Glutamatergic neuron (in vitro differentiated cells): ENCODE results near the gene CFAP43. TPM values are rescaled to one million over a fixed set of nuclear protein-coding genes. Genes with fewer than 3 reads are reported as not detected.
A peak's percentile ranks its signal among the peaks of the same experiment; 100 is the strongest.

Source experiments
- DNase-seq: peaks from one replicate; pipeline ENCODE4 v3.0.0; 2022
- H3K27ac Mint-ChIP-seq: one replicate; pipeline ENCODE4 v1.8.0; 2020; ENCODE audit warnings: mild to moderate bottlenecking, mixed read lengths, inconsistent platforms; ENCODE audit not compliant: unreplicated experiment
- H3K27me3 Mint-ChIP-seq: one replicate; pipeline ENCODE4 v1.8.0; 2020; ENCODE audit warnings: mild to moderate bottlenecking, moderate library complexity, mixed read lengths, inconsistent platforms; ENCODE audit not compliant: unreplicated experiment
- H3K36me3 Mint-ChIP-seq: one replicate; pipeline ENCODE4 v1.8.0; 2020; ENCODE audit warnings: mild to moderate bottlenecking, mixed read lengths, inconsistent platforms; ENCODE audit not compliant: unreplicated experiment
- H3K4me1 Mint-ChIP-seq: one replicate; pipeline ENCODE4 v1.8.0; 2020; ENCODE audit warnings: mild to moderate bottlenecking, low read depth, mixed read lengths, inconsistent platforms; ENCODE audit not compliant: unreplicated experiment
- H3K4me3 Mint-ChIP-seq: one replicate; pipeline ENCODE4 v1.8.0; 2020; ENCODE audit warnings: mild to moderate bottlenecking, mixed read lengths, inconsistent platforms; ENCODE audit not compliant: unreplicated experiment
- H3K9me3 Mint-ChIP-seq: one replicate; pipeline ENCODE4 v1.8.0; 2020; ENCODE audit warnings: mild to moderate bottlenecking, moderate library complexity, mixed read lengths, inconsistent platforms; ENCODE audit not compliant: unreplicated experiment
- CTCF ChIP-seq: fragments of 200-600 bp; sonication (generic); IDR thresholded peaks from one replicate; pipeline ENCODE4 v1.5.0; 2021; ENCODE audit not compliant: partially characterized antibody, unreplicated experiment
- total RNA-seq: library from RNA; stranded (reverse); fragmentation: NEBNext Ultra II Directional; extraction: Animal tissue kit (Norgen Biotek cat#: 25700); gene quantifications from one replicate; pipeline ENCODE4 v1.2.1, GENCODE V29; 2021; ENCODE audit not compliant: unreplicated experiment

The CFAP43 gene
- total RNA-seq, 1 donor from 2014 or later: 0.44 TPM

GRCh38 chr10:104120512-104120902, 111.7 kb downstream of the CFAP43 start:
- DNase-seq: no peak
- H3K27me3 Mint-ChIP-seq: peaks cover 1% of the 10 kb centered on the region
- TF ChIP-seq CTCF: no peak
- H3K27ac Mint-ChIP-seq: peak overlapping the region; percentile 95
- peak overlapping the region; percentile 91 for H3K4me3 Mint-ChIP-seq
- peaks cover 3% of the 10 kb centered on the region for H3K9me3 Mint-ChIP-seq
- H3K36me3 Mint-ChIP-seq: no peaks in the 10 kb centered on the region
- H3K4me1 Mint-ChIP-seq: no peaks in the 10 kb centered on the region

GRCh38 chr10:104119996-104120395, 112.2 kb downstream of the CFAP43 start:
- TF ChIP-seq CTCF: no peak
- no peak for DNase-seq
- no peaks in the 10 kb centered on the region for H3K4me1 Mint-ChIP-seq
- peaks cover 1% of the 10 kb centered on the region for H3K27me3 Mint-ChIP-seq
- H3K4me3 Mint-ChIP-seq: no peak overlapping the region
- peaks cover 3% of the 10 kb centered on the region for H3K9me3 Mint-ChIP-seq
- no peak overlapping the region for H3K27ac Mint-ChIP-seq
- H3K36me3 Mint-ChIP-seq: no peaks in the 10 kb centered on the region

- DNase-seq: no peak
- peaks cover 1% of the 10 kb centered on the region for H3K27me3 Mint-ChIP-seq
- no peak overlapping the region for H3K4me3 Mint-ChIP-seq
- no peaks in the 10 kb centered on the region for H3K4me1 Mint-ChIP-seq
- TF ChIP-seq CTCF: no peak
- peaks cover 3% of the 10 kb centered on the region for H3K9me3 Mint-ChIP-seq
- no peaks in the 10 kb centered on the region for H3K36me3 Mint-ChIP-seq
- H3K27ac Mint-ChIP-seq: no peak overlapping the region
Measured at GRCh38 chr10:104117839-104118323, 114.3 kb downstream of the CFAP43 start.

- H3K36me3 Mint-ChIP-seq: no peaks in the 10 kb centered on the region
- no peaks in the 10 kb centered on the region for H3K9me3 Mint-ChIP-seq
- no peaks in the 10 kb centered on the region for H3K4me1 Mint-ChIP-seq
- no peak overlapping the region for H3K27ac Mint-ChIP-seq
- DNase-seq: no peak
- no peak for TF ChIP-seq CTCF
- H3K27me3 Mint-ChIP-seq: peaks cover 1% of the 10 kb centered on the region
- H3K4me3 Mint-ChIP-seq: no peak overlapping the region
Measured at GRCh38 chr10:104113376-104113956, 118.7 kb downstream of the CFAP43 start.

GRCh38 chr10:104109908-104110662, 122.1 kb downstream of the CFAP43 start:
- Mint-ChIP-seq H3K9me3 (no peaks in the 10 kb centered on the region), H3K4me3 (no peak overlapping the region), H3K36me3 (no peaks in the 10 kb centered on the region), H3K4me1 (no peaks in the 10 kb centered on the region), H3K27ac (no peak overlapping the region), H3K27me3 (no peaks in the 10 kb centered on the region)
- no peak for DNase-seq
- no peak for TF ChIP-seq CTCF
